CD4-positive, alpha-beta T cell treated with Interleukin-15 for 1 hour (primary cell): ENCODE data around the gene FEM1B.

Experiments used
- DNase-seq: peaks from one replicate; pipeline ENCODE4 v3.0.0-alpha.2; 2020

The FEM1B gene

GRCh38 chr15:68261241-68261640, 16.3 kb upstream of the FEM1B start:
- DNase-seq: no peak

GRCh38 chr15:68261980-68262379, 15.6 kb upstream of the FEM1B start:
- DNase-seq: no peak

GRCh38 chr15:68262514-68263356, 14.8 kb upstream of the FEM1B start:
- no peak for DNase-seq

DNA sequence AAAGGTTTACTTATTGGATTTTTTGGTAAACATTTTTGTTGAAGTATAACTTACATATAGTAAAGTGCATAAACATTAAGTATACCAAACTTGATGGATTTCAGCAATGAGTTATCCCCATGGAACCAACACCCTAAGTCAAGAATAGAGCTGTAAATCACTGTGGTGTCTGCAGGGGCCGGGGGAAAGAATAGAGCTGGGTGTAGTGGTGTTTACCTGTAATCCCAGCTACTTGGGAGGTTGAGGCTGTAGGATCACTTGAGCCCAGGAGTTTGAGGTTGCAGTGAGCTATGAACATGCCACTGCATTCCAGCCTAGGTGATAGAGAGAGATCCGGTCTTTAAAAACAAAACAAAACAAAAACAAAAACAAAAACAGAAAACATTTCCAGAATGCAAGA, 13.3 kb upstream of the FEM1B start:
- DNase-seq: no peak

- DNase-seq: no peak
Observed at GRCh38 chr15:68265081-68265480, 12.5 kb upstream of the FEM1B start.

DNA sequence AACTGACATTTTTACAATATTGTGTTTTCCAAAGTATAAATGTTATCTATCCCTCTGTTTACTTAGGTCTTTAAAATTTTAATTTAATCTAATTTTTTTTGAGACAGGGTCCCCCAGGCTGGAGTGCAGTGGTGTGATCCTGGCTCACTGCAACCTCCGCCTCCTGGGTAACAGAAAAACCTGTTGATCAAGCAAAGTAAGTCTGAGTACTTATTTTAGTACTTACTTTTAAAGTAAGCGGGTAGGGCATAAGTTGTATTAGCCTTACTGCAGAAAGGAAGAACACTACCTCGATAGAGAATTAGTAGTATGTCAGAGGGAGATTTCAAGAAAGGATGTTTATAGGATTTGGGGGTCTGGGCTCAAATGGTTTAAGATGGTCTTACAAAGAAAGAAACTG, 11.9 kb upstream of the FEM1B start:
- DNase-seq: no peak

DNA sequence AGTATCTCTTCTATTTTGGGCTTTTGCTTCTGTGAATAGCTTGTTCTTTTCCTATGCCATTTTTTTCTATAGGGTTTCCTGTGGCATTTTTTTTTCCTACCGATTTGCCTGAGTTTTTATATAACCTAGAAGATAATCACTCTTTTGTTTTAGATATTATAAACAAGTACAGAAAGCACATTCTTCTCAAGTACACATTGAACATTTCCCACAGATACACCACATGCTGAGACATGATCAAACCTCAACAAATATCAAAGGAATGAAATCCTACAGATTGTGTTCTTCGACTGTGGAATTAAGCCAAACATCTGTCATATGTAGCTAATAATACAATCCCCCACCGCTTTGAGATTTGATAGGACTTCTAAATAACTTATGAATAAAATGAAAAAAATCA, 9.1 kb upstream of the FEM1B start:
- no peak for DNase-seq

GRCh38 chr15:68271854-68272471, 5.6 kb upstream of the FEM1B start:
- no peak for DNase-seq

GRCh38 chr15:68272721-68273271, 4.7 kb upstream of the FEM1B start:
- DNase-seq: no peak

DNA sequence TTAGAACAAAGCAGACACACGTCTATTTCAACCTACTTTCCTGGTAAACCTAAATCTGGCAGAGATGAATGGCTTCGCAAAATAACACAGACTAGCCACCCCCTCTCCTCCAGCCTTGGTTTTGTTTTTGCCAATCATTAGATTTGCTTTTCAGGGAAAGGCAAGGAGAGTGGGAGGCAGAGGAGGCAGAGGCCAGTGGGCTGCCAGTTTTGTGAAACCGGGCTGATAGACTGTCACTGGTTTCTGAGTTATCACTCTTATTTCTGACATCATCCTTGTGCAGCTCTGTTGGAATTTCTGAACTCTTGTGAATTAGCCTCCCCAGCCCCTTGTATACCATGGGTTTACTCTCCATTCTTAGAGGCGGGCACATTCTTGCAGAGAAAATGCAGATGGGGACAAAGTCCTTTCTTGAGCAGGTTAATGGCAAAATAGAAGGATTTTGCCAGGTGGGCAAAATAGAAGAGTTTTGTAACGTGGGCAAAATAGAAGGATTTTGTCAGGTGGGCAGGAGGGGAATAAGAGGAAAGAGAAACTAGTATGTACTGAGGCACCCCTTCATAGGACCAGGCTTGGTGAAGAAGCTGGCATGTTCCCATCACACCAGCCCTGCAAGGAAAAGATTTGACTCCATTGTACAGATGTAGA, 3.2 kb upstream of the FEM1B start:
- DNase-seq: no peak

DNA sequence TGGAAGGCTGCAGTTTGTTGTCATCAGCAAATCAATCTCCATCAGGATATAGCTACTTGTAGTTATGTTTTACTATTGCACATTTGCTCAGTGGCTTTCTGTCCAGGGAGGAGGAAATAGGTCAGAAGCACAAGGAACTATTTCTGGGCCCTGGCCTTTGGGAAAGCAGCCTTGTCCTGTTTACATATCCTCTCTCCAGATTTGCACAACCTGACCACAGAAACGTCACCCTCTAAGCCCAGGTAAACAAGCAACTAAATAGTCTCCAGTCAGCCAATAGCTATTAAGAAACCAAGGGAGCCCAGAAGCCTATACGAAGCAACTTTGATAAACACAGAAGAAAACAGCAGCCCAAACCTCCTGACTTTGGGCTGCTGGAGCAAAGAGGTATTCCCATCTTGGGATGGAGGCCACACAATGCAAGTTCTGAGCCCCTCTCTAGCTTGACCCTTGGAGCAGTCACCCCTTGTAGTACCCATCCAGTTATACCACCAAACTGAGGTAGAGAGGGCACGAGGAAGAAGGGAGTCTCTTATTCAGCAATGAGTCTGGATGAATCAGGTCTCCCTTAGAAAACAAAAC, 2.3 kb upstream of the FEM1B start:
- DNase-seq: no peak

DNA sequence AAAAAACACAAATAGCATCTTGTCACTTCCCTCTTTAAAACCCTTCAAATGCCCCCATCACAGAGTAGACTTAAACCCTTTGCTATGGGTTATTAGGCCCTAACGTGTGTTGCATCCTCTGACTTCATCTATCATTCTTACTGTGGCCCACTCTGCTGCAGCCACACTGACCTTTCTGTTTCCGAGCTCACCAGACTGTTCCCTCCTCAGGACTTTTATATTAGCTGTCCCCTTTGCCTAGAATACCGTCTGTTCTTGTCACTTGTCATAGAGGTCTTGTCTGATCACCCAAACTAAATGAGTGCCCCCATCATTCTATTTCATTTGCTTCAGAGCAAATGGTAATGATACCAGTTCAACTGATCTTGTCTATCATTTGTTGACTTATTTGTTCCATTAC, 877 bp upstream of the FEM1B start:
- DNase-seq: no peak

DNA sequence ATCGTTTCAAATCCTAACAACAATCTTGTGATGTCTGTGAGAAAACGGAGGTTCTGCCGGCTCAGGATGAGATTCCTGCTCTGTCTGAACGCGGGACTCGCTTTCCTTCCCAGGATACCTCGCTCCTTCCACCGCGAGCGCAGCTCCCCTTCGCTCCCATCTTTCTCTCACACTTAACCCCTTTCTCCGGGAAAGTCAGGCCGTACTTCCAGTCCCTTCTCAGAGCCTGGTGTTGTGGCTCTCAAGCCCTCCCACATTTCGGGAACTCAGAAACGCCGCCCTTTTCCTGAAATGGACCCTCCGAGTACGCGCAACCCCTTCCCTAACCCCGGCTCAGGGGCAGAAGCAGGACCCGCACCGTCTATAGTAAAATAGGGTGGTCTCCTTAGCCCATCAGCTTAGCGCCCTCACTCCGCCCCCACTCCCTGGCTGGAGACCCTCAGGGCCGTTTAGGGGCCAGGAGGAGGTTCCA, 378 bp upstream of the FEM1B start:
- no peak for DNase-seq

GRCh38 chr15:68278345-68278594, 725 bp downstream of the FEM1B start:
- no peak for DNase-seq

GRCh38 chr15:68278595-68279405, 1.3 kb downstream of the FEM1B start:
- no peak for DNase-seq

DNA sequence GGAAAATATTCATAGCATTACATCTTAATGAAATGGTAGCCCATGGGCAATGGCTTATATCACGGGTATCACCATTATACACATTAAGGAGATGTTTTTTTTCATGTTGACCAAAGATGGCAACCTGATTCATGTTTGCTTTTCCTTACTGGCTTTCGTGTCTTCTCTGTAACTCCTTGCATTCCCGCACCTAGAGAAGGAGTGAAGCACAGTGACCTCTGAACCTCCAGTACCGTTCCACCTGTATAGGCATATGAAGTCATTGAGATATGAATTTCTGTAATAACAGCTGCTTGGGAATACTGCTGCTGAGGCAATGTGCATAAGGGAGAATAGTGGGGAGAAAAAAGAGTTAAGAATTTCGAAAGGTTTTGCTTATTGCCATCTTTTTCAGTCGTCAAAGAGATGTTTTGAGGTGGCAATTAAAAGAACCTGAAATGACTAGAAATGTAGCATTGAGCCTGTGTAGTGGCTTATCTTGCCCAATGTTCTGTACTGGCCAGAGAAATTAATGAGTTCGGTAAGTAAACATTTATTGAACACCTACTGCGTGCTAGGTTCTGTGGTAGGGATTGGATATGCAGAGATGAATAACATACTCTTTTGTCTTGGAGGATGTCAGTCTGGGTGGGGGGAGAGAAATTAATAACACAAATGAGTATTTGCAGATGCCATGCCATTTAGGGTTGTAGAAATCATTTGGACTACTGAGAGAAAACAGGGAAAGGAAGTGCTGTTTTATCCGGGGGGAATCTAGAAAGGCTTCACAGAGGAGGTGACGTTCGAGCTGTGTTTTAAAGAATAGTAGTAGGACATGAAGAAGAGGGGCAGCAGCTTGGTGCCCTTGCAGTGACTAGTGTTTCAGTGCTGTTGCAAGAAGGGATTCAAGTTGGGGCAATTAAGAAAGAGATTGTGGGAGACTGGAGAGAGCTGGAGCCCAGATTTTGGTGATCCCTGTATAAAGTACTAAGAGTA, 2.5 kb downstream of the FEM1B start:
- DNase-seq: no peak

- no peak for DNase-seq
Observed at GRCh38 chr15:68281008-68281407, 3.5 kb downstream of the FEM1B start.

DNA sequence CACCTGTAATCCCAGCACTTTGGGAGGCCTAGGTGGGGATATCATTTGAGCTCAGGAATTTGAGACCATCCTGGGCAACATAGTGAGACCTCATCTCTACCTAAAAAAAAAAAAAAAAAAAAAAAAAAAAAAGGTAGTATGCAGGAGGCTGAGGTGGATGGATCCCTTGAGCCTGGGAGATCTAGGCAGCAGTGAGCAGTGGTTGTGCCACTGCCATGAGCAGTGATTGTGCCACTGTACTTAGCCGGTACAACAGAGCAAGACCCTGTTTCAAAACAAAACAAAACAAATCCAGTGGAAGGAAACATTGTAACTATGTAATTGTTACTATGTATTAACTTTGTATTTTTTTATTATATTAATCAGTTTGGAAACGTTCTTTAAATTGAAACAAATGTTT, 5.9 kb downstream of the FEM1B start:
- no peak for DNase-seq

- DNase-seq: no peak
Observed at GRCh38 chr15:68284616-68285258, 7.2 kb downstream of the FEM1B start.

GRCh38 chr15:68285259-68285980, 7.9 kb downstream of the FEM1B start:
- DNase-seq: no peak
